CD4-positive, alpha-beta T cell treated with Interleukin-1 beta for 1 hour (primary cell): ENCODE data around the gene PSKH1.
"Not testable (repeated sequence)": the region's sequence is repeated elsewhere in the genome, so short reads cannot be mapped to it uniquely, and the experiment has no call there.

ENCODE experiments used
- DNase-seq, 2 donors: peaks; one replicate each; pipeline ENCODE4 v3.0.0-alpha.2; 2020 to 2022

Gene PSKH1

GRCh38 chr16:67892899-67893742 lies at the start of gene PSKH1:
PSKH1 (plus strand) TSS chr16:67893254; CDS start chr16:67908750, 15,496 bp downstream.
- DNase-seq = peak; percentile 93

GRCh38 chr16:67843343-67843765 lies 49.7 kb upstream of the PSKH1 start:
- no peak for DNase-seq

GRCh38 chr16:67844497-67844896 lies 48.6 kb upstream of the PSKH1 start:
- DNase-seq = no peak

- no peak for DNase-seq
Measured at GRCh38 chr16:67845291-67846062, 47.6 kb upstream of the PSKH1 start.

GRCh38 chr16:67846063-67846319 lies 47.1 kb upstream of the PSKH1 start:
- no peak for DNase-seq

GRCh38 chr16:67846320-67847063 lies 46.6 kb upstream of the PSKH1 start, which contains the start of gene NUTF2:
NUTF2 (plus strand) TSS chr16:67846933; CDS start chr16:67865131, 18,198 bp downstream.
- DNase-seq = peak; percentile 94 to 96

- DNase-seq = no peak
Measured at GRCh38 chr16:67847064-67847861, 45.8 kb upstream of the PSKH1 start, which contains the start of gene CENPT. CENPT (minus strand) TSS chr16:67847693; CDS start chr16:67833859, 13,834 bp downstream.

- no peak for DNase-seq
Measured at GRCh38 chr16:67848118-67848517, 44.9 kb upstream of the PSKH1 start.

GRCh38 chr16:67853670-67854069 lies 39.4 kb upstream of the PSKH1 start:
- no peak for DNase-seq

GRCh38 chr16:67855789-67856188 lies 37.3 kb upstream of the PSKH1 start:
- no peak for DNase-seq

- no peak for DNase-seq
Measured at GRCh38 chr16:67856927-67857546, 36.0 kb upstream of the PSKH1 start.

GRCh38 chr16:67857547-67858233 lies 35.4 kb upstream of the PSKH1 start:
- peak; percentile 42 to 57 for DNase-seq

GRCh38 chr16:67858500-67858899 lies 34.6 kb upstream of the PSKH1 start:
- DNase-seq = no peak

GRCh38 chr16:67860589-67861398 lies 32.3 kb upstream of the PSKH1 start:
- no peak for DNase-seq

- DNase-seq = no peak
Measured at GRCh38 chr16:67861877-67862276, 31.2 kb upstream of the PSKH1 start.

- DNase-seq = no peak
Measured at GRCh38 chr16:67862623-67863583, 30.2 kb upstream of the PSKH1 start.

GRCh38 chr16:67864044-67864443 lies 29.0 kb upstream of the PSKH1 start:
- not testable (repeated sequence) for DNase-seq

GRCh38 chr16:67864594-67864993 lies 28.5 kb upstream of the PSKH1 start:
- no peak for DNase-seq

GRCh38 chr16:67865318-67865717 lies 27.7 kb upstream of the PSKH1 start:
- peak; percentile 18 to 34 for DNase-seq
